CD14-positive monocyte (primary cell): Measurements from ENCODE around the gene DNLZ. TPM values are rescaled to one million over a fixed set of nuclear protein-coding genes. Genes with fewer than 3 reads are reported as not detected.

Experiments
- DNase-seq, 3 donors: peaks; one replicate each; pipeline ENCODE4 v3.0.0-alpha.2; 2011 to 2022
- H2AFZ ChIP-seq: 2 replicates; pipeline ENCODE4 v1.6.0; 2012; ENCODE audit warnings: mild to moderate bottlenecking, low read depth, low read length, inconsistent platforms; ENCODE audit not compliant: insufficient read depth, poor library complexity, severe bottlenecking
- H3K27ac ChIP-seq, 2 donors: 1 replicate in 1 of 2; 2 replicates in 1 of 2; pipeline ENCODE4 v1.5.1; 2012 to 2013; ENCODE audit warnings: low read length in 2 of 2, control low read depth in 1 of 2, inconsistent platforms in 1 of 2, low read depth in 1 of 2, mild to moderate bottlenecking in 1 of 2
- H3K27me3 ChIP-seq, 2 donors: one replicate each; pipeline versions ENCODE4 v1.6.0 to v1.6.1; 2011 to 2013; ENCODE audit warnings: low read length in 2 of 2; ENCODE audit not compliant: control insufficient read depth in 2 of 2, insufficient read depth in 2 of 2
- H3K36me3 ChIP-seq, 2 donors: replicated peaks in 1 of 2; 1 replicate in 1 of 2; 2 replicates in 1 of 2; pipeline versions ENCODE4 v1.5.1 to v1.6.1; 2012 to 2013; ENCODE audit warnings: low read length in 2 of 2, control low read depth in 1 of 2, inconsistent platforms in 1 of 2, mild to moderate bottlenecking in 1 of 2; ENCODE audit not compliant: insufficient read depth in 2 of 2, control insufficient read depth in 1 of 2
- H3K4me1 ChIP-seq, 2 donors: 1 replicate in 1 of 2; 2 replicates in 1 of 2; pipeline versions ENCODE4 v1.5.1 to v1.6.1; 2012 to 2013; ENCODE audit warnings: low read length in 2 of 2, control low read depth in 1 of 2, inconsistent platforms in 1 of 2, mild to moderate bottlenecking in 1 of 2, moderate library complexity in 1 of 2; ENCODE audit not compliant: insufficient read depth in 2 of 2, control insufficient read depth in 1 of 2
- H3K4me2 ChIP-seq: replicated peaks from 2 replicates; pipeline ENCODE3; 2012; ENCODE audit warnings: low read length, moderate library complexity, mild to moderate bottlenecking; ENCODE audit not compliant: poor library complexity, severe bottlenecking; ENCODE audit errors: extremely low read depth
- H3K4me3 ChIP-seq, 3 experiments: fragments of 200-600 bp in 1 of 3; sonication (generic) in 1 of 3; replicated peaks in 1 of 3; 1 replicate in 2 of 3; 2 replicates in 1 of 3; pipeline ENCODE4 v1.5.1; 2011 to 2013; ENCODE audit warnings: low read length in 3 of 3, mild to moderate bottlenecking in 3 of 3, control low read depth in 2 of 3, low read depth in 2 of 3, inconsistent platforms in 1 of 3, moderate library complexity in 1 of 3
- H3K79me2 ChIP-seq: 2 replicates; pipeline ENCODE4 v1.6.0; 2012; ENCODE audit warnings: mild to moderate bottlenecking, control low read depth, inconsistent platforms, low read length, moderate library complexity; ENCODE audit not compliant: insufficient read depth
- H3K9ac ChIP-seq: 2 replicates; pipeline ENCODE4 v1.6.0; 2017; ENCODE audit warnings: low read length, mild to moderate bottlenecking; ENCODE audit not compliant: insufficient read depth, poor library complexity, severe bottlenecking
- H3K9me3 ChIP-seq, 2 donors: replicated peaks in 1 of 2; 1 replicate in 1 of 2; 2 replicates in 1 of 2; pipeline versions ENCODE4 v1.5.1 to v1.6.1; 2012 to 2013; ENCODE audit warnings: low read length in 2 of 2, control low read depth in 1 of 2; ENCODE audit not compliant: control insufficient read depth in 1 of 2, insufficient read depth in 1 of 2
- H4K20me1 ChIP-seq: 2 replicates; pipeline ENCODE4 v1.6.0; 2012; ENCODE audit warnings: mild to moderate bottlenecking, low read length, control low read depth, moderate library complexity; ENCODE audit not compliant: insufficient read depth
- H3K27ac Mint-ChIP-seq, 7 donors: one replicate each; pipeline ENCODE4 v1.8.0; 2020; ENCODE audit warnings: mild to moderate bottlenecking in 7 of 7, mixed read lengths in 7 of 7, moderate library complexity in 6 of 7, inconsistent platforms in 2 of 7
- H3K27me3 Mint-ChIP-seq, 3 donors: one replicate each; pipeline ENCODE4 v1.8.0; 2021 to 2022; ENCODE audit warnings: low read depth in 3 of 3, mild to moderate bottlenecking in 3 of 3, mixed read lengths in 3 of 3, moderate library complexity in 3 of 3, inconsistent platforms in 1 of 3
- H3K36me3 Mint-ChIP-seq, 2 donors: one replicate each; pipeline ENCODE4 v1.8.0; 2020; ENCODE audit warnings: mixed read lengths in 2 of 2, inconsistent platforms in 1 of 2, mild to moderate bottlenecking in 1 of 2
- H3K4me1 Mint-ChIP-seq: one replicate; pipeline ENCODE4 v1.8.0; 2020; ENCODE audit warnings: mild to moderate bottlenecking, mixed read lengths
- H3K4me3 Mint-ChIP-seq, 2 donors: one replicate each; pipeline ENCODE4 v1.8.0; 2020; ENCODE audit warnings: mild to moderate bottlenecking in 2 of 2, mixed read lengths in 2 of 2, moderate library complexity in 1 of 2
- H3K9me3 Mint-ChIP-seq, 7 donors: one replicate each; pipeline ENCODE4 v1.8.0; 2020 to 2022; ENCODE audit warnings: mixed read lengths in 7 of 7, mild to moderate bottlenecking in 6 of 7, moderate library complexity in 6 of 7, inconsistent platforms in 2 of 7
- CTCF ChIP-seq: fragments of 200-600 bp; IDR thresholded peaks from one replicate; pipeline ENCODE4 v1.8.0; 2022; ENCODE audit warnings: antibody characterized with exemption, mild to moderate bottlenecking
- WGBS: methylation state at CpG from one replicate; pipeline ENCODE4 v1.1.5; 2013; ENCODE audit warnings: missing lambda C conversion rate; ENCODE audit not compliant: insufficient coverage; 5-methylcytosine and 5-hydroxymethylcytosine counted together
- intact Hi-C, 2 donors: fragments of 100-400 bp; cut with micrococcal nuclease; formaldehyde crosslinking; loops; one replicate each; pipeline versions ENCODE4 v1.15.0 to v1.15.1; 2023
- polyA plus RNA-seq, 3 donors: library from polyadenylated mRNA; depleted of rRNA in 1 of 3; unstranded in 2 of 3; stranded (reverse) in 1 of 3; fragments of 300-500 nt in 2 of 3; fragments of >200 nt in 1 of 3; fragmentation: Illumina TruSeq in 2 of 3; gene quantifications; 1 replicate in 2 of 3; 2 replicates in 1 of 3; pipeline ENCODE4 v1.2.3, GENCODE V29; 2012 to 2021

DNLZ gene
- polyA plus RNA-seq, 3 donors, result 5.1 to 20.5 (median 10.5) TPM

- Histone ChIP-seq H3K4me1 (peaks cover 20 to 23% of the 10 kb centered on the region in 2 donors), H3K36me3 (peaks cover 50 to 60% of the 10 kb centered on the region in 2 donors), H2AFZ (no peak overlapping the region), H3K9ac (no peak overlapping the region), H3K9me3 (no peaks in the 10 kb centered on the region), H3K79me2 (no peaks in the 10 kb centered on the region), H3K4me2 (no peak overlapping the region), H3K27me3 (no peaks in the 10 kb centered on the region), H3K27ac (no peak overlapping the region), H3K4me3 (no peak overlapping the region), H4K20me1 (no peaks in the 10 kb centered on the region)
- Mint-ChIP-seq H3K4me1 (peaks cover 13% of the 10 kb centered on the region), H3K4me3 (no peak overlapping the region), H3K27me3 (no peaks in the 10 kb centered on the region), H3K27ac (no peak overlapping the region), H3K36me3 (peaks cover 23 to 50% of the 10 kb centered on the region in 2 donors), H3K9me3 (no peaks in the 10 kb centered on the region)
- intact Hi-C loops, result no loop called here
- no peak for TF ChIP-seq CTCF
- DNase-seq, result no peak
- 96% methylated on average over 15 of the region's 18 CpGs for WGBS
Measured at GRCh38 chr9:136379003-136379287, 15.4 kb upstream of the DNLZ start.

GRCh38 chr9:136378170-136379002, 14.8 kb upstream of the DNLZ start:
- no peaks in the 10 kb centered on the region for H3K9me3 ChIP-seq
- H3K9ac ChIP-seq, result no peak overlapping the region
- 97% methylated on average over 23 of the region's 28 CpGs for WGBS
- H3K27ac ChIP-seq, result no peak overlapping the region
- H3K4me1 ChIP-seq, result peaks cover 24 to 29% of the 10 kb centered on the region in 2 donors
- TF ChIP-seq CTCF, result no peak
- Mint-ChIP-seq H3K27ac (no peak overlapping the region), H3K4me3 (no peak overlapping the region), H3K27me3 (no peaks in the 10 kb centered on the region), H3K4me1 (peaks cover 16% of the 10 kb centered on the region), H3K36me3 (peaks cover 18 to 44% of the 10 kb centered on the region in 2 donors), H3K9me3 (no peaks in the 10 kb centered on the region)
- H4K20me1 ChIP-seq, result no peaks in the 10 kb centered on the region
- H2AFZ ChIP-seq, result no peak overlapping the region
- no peak overlapping the region for H3K4me2 ChIP-seq
- DNase-seq, result no peak
- H3K79me2 ChIP-seq, result peaks cover under 1% of the 10 kb centered on the region
- intact Hi-C loops, result no loop called here
- peaks cover 44 to 54% of the 10 kb centered on the region in 2 donors for H3K36me3 ChIP-seq
- H3K27me3 ChIP-seq, result no peaks in the 10 kb centered on the region
- H3K4me3 ChIP-seq, result no peak overlapping the region
